Liver (tissue), 9 donors: ENCODE measurements around the gene ST7. TPM values are rescaled to one million over a fixed set of nuclear protein-coding genes. Genes with fewer than 3 reads are reported as not detected.

ENCODE experiments used
- DNase-seq: peaks from one replicate; pipeline ENCODE4 v3.0.0-alpha.2; 2017; ENCODE audit warnings: low spot score
- H3K27ac ChIP-seq, 2 donors: one replicate each; pipeline ENCODE4 v1.7.0; 2013; ENCODE audit warnings: inconsistent platforms in 2 of 2, low read length in 2 of 2, control low read depth in 1 of 2, low read depth in 1 of 2, mild to moderate bottlenecking in 1 of 2
- H3K27me3 ChIP-seq, 4 donors: one replicate each; pipeline versions ENCODE4 v1.6.1 to v1.7.0; 2013; ENCODE audit warnings: low read length in 3 of 4, inconsistent platforms in 1 of 4, mild to moderate bottlenecking in 1 of 4, moderate library complexity in 1 of 4; ENCODE audit not compliant: control insufficient read depth in 4 of 4, insufficient read depth in 4 of 4
- H3K36me3 ChIP-seq, 4 donors: one replicate each; pipeline versions ENCODE4 v1.6.1 to v1.7.0; 2013; ENCODE audit warnings: low read length in 3 of 4, mild to moderate bottlenecking in 3 of 4, low read depth in 1 of 4, moderate library complexity in 1 of 4; ENCODE audit not compliant: control insufficient read depth in 4 of 4, insufficient read depth in 3 of 4
- H3K4me1 ChIP-seq, 4 donors: one replicate each; pipeline versions ENCODE4 v1.6.1 to v1.7.0; 2013; ENCODE audit warnings: low read length in 3 of 4, mild to moderate bottlenecking in 3 of 4, moderate library complexity in 1 of 4; ENCODE audit not compliant: control insufficient read depth in 4 of 4, insufficient read depth in 4 of 4
- H3K4me3 ChIP-seq, 3 donors: one replicate each; pipeline versions ENCODE4 v1.6.1 to v1.7.0; 2013; ENCODE audit warnings: low read length in 3 of 3, control low read depth in 1 of 3, low read depth in 1 of 3, mild to moderate bottlenecking in 1 of 3
- H3K9ac ChIP-seq, 2 donors: one replicate each; pipeline ENCODE4 v1.7.0; 2013; ENCODE audit warnings: low read length in 2 of 2, mild to moderate bottlenecking in 2 of 2, moderate library complexity in 2 of 2, control low read depth in 1 of 2, low read depth in 1 of 2
- H3K9me3 ChIP-seq, 4 donors: one replicate each; pipeline versions ENCODE4 v1.6.1 to v1.7.0; 2013; ENCODE audit warnings: low read length in 3 of 4; ENCODE audit not compliant: control insufficient read depth in 4 of 4
- EGR1 ChIP-seq, 2 donors: IDR thresholded peaks; 2 replicates each; pipeline ENCODE4 v1.6.1; 2016 to 2018; ENCODE audit warnings: antibody characterized with exemption in 2 of 2, low read depth in 2 of 2
- FOXA1 ChIP-seq: IDR thresholded peaks from 2 replicates; pipeline ENCODE4 v1.6.1; 2016; ENCODE audit warnings: antibody characterized with exemption
- FOXA2 ChIP-seq: IDR thresholded peaks from 2 replicates; pipeline ENCODE4 v1.6.1; 2016; ENCODE audit warnings: antibody characterized with exemption
- GABPA ChIP-seq, 2 donors: IDR thresholded peaks in 1 of 2; conservative IDR thresholded peaks in 1 of 2; 2 replicates each; pipeline ENCODE4 v1.6.1; 2016; ENCODE audit warnings: antibody characterized with exemption in 2 of 2, mild to moderate bottlenecking in 1 of 2, moderate library complexity in 1 of 2
- HNF4A ChIP-seq, 2 donors: conservative IDR thresholded peaks; 2 replicates each; pipeline ENCODE4 v1.6.1; 2016; ENCODE audit warnings: antibody characterized with exemption in 2 of 2, mild to moderate bottlenecking in 2 of 2
- HNF4G ChIP-seq: IDR thresholded peaks from 2 replicates; pipeline ENCODE4 v1.6.1; 2016; ENCODE audit warnings: antibody characterized with exemption
- JUND ChIP-seq, 2 donors: IDR thresholded peaks; 2 replicates each; pipeline ENCODE4 v1.6.1; 2016; ENCODE audit warnings: antibody characterized with exemption in 2 of 2
- NR2F2 ChIP-seq: IDR thresholded peaks from 2 replicates; pipeline ENCODE4 v1.6.1; 2016; ENCODE audit warnings: antibody characterized with exemption
- RXRA ChIP-seq, 2 donors: IDR thresholded peaks; 2 replicates each; pipeline ENCODE4 v1.6.1; 2017 to 2018; ENCODE audit warnings: antibody characterized with exemption in 2 of 2, mild to moderate bottlenecking in 1 of 2
- SP1 ChIP-seq: IDR thresholded peaks from 2 replicates; pipeline ENCODE4 v1.6.1; 2018; ENCODE audit warnings: antibody characterized with exemption, mild to moderate bottlenecking
- TAF1 ChIP-seq: conservative IDR thresholded peaks from 2 replicates; pipeline ENCODE4 v1.6.1; 2016; ENCODE audit warnings: antibody characterized with exemption, mild to moderate bottlenecking
- YY1 ChIP-seq: IDR thresholded peaks from 2 replicates; pipeline ENCODE4 v1.6.1; 2016; ENCODE audit warnings: antibody characterized with exemption, mild to moderate bottlenecking
- WGBS: extraction: QIAGEN DNeasy Blood & Tissue Kit; methylation state at CpG from one replicate; pipeline ENCODE4 v1.1.7; 2013; 5-methylcytosine and 5-hydroxymethylcytosine counted together
- polyA plus RNA-seq, 2 donors: library from polyadenylated mRNA; stranded (reverse) in 1 of 2; unstranded in 1 of 2; fragments of 200-250 nt in 1 of 2; fragments of >200 nt in 1 of 2; fragmentation: Nextera tagmentation in 1 of 2; extraction: Ambion mirVana in 1 of 2; gene quantifications; one replicate each; pipeline versions ENCODE4 v1.2.1 to v1.2.3, GENCODE V29; 2013 to 2015
- total RNA-seq, 2 donors: library from RNA; depleted of rRNA; stranded (reverse); fragments of >200 nt; gene quantifications; one replicate each; pipeline ENCODE4 v1.2.3, GENCODE V29; 2014
- TF ChIP-seq, protein P1 (sequence below): IDR thresholded peaks from 2 replicates; pipeline ENCODE4 v1.6.1; 2016; ENCODE audit warnings: antibody characterized with exemption
- TF ChIP-seq, protein P2 (sequence below): fragments of 150-350 bp; IDR thresholded peaks from 2 replicates; pipeline ENCODE4 v1.5.1; 2017; ENCODE audit warnings: improper control_type of control experiment, low read depth, low read length; ENCODE audit not compliant: missing input control
- TF ChIP-seq, protein P3 (sequence below): IDR thresholded peaks from 2 replicates; pipeline ENCODE4 v1.6.1; 2016; ENCODE audit warnings: antibody characterized with exemption
- TF ChIP-seq, protein P4 (sequence below): IDR thresholded peaks from 2 replicates; pipeline ENCODE4 v1.6.1; 2016; ENCODE audit warnings: antibody characterized with exemption
- donor health status: healthy.
- donor health status: healthy.
- donor health status: healthy.
- donor health status: healthy.
- donor health status: healthy.

Gene ST7
- total and polyA plus RNA-seq, 4 donors = 13.5 to 30.7 (median 22.6) TPM

DNA sequence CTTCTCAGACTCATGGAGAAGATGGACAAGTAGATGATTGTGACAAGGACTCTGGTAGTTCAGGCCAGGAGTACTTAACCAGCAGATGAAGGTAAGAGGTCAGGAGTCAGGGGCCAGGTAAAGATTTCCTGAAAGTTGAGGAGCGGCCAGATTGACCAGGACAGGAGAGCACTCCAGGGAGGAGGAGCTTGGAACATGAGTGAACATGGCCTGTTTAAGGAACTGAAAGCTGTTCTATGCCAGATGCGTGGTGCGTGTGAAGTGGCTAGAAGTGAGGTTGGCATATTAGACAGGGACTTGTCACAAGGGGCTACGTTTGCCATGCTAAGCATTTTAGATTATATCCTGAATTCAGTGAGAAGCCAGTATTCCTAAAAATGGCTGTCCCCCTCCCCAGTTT is 212.4 kb downstream of the ST7 start (continued):
- TF ChIP-seq, protein P1, sequence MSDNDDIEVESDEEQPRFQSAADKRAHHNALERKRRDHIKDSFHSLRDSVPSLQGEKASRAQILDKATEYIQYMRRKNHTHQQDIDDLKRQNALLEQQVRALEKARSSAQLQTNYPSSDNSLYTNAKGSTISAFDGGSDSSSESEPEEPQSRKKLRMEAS = no peak
- TF ChIP-seq, protein P2, sequence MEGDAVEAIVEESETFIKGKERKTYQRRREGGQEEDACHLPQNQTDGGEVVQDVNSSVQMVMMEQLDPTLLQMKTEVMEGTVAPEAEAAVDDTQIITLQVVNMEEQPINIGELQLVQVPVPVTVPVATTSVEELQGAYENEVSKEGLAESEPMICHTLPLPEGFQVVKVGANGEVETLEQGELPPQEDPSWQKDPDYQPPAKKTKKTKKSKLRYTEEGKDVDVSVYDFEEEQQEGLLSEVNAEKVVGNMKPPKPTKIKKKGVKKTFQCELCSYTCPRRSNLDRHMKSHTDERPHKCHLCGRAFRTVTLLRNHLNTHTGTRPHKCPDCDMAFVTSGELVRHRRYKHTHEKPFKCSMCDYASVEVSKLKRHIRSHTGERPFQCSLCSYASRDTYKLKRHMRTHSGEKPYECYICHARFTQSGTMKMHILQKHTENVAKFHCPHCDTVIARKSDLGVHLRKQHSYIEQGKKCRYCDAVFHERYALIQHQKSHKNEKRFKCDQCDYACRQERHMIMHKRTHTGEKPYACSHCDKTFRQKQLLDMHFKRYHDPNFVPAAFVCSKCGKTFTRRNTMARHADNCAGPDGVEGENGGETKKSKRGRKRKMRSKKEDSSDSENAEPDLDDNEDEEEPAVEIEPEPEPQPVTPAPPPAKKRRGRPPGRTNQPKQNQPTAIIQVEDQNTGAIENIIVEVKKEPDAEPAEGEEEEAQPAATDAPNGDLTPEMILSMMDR = no peak
- TF ChIP-seq GABPA (IDR thresholded peaks at IDR 0.05 in 1 of 2, conservative IDR thresholded peaks at IDR 0.05 in 1 of 2) (no peak), EGR1 (IDR thresholded peaks at IDR 0.05; ENCODE audit: low read depth in 2 of 2) (no peak), NR2F2 (no peak), JUND (IDR thresholded peaks at IDR 0.05) (no peak), RXRA (IDR thresholded peaks at IDR 0.05) (no peak)

DNA sequence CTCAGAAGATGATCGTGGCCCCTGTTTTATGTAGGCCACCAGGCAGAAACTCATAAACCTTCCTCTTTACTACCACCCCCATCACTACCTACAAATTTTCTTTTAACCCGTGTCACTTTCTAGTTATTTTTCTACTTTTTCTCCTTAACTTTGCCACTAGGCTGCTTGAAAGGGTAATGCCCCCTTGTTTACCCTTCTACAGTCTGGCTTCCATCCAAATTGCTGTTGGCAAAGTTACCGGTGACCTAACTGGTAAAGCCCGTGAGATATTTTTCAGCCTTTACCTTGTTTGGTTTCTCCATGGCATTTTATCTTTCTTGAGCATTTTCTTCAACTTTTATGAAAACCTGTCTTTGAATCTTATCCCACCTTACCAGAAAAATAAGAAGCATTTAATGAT is 216.6 kb downstream of the ST7 start:
- TF ChIP-seq SP1 = no peak
- TF ChIP-seq JUND (IDR thresholded peaks at IDR 0.05) = no peak
- TF ChIP-seq FOXA2 = peak; percentile 72
- TF ChIP-seq HNF4G = no peak
- TF ChIP-seq, protein P3, sequence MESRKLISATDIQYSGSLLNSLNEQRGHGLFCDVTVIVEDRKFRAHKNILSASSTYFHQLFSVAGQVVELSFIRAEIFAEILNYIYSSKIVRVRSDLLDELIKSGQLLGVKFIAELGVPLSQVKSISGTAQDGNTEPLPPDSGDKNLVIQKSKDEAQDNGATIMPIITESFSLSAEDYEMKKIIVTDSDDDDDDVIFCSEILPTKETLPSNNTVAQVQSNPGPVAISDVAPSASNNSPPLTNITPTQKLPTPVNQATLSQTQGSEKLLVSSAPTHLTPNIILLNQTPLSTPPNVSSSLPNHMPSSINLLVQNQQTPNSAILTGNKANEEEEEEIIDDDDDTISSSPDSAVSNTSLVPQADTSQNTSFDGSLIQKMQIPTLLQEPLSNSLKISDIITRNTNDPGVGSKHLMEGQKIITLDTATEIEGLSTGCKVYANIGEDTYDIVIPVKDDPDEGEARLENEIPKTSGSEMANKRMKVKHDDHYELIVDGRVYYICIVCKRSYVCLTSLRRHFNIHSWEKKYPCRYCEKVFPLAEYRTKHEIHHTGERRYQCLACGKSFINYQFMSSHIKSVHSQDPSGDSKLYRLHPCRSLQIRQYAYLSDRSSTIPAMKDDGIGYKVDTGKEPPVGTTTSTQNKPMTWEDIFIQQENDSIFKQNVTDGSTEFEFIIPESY = no peak
- no peak for TF ChIP-seq EGR1 (IDR thresholded peaks at IDR 0.05; ENCODE audit: low read depth in 2 of 2)
- no peak for TF ChIP-seq NR2F2
- no peak for TF ChIP-seq TAF1
- TF ChIP-seq RXRA (IDR thresholded peaks at IDR 0.05) = peak; percentile 37 to 52
- peak; percentile 70 for TF ChIP-seq FOXA1
- TF ChIP-seq YY1 = no peak
- no peak for TF ChIP-seq GABPA (IDR thresholded peaks at IDR 0.05 in 1 of 2, conservative IDR thresholded peaks at IDR 0.05 in 1 of 2)
- TF ChIP-seq, protein P4, sequence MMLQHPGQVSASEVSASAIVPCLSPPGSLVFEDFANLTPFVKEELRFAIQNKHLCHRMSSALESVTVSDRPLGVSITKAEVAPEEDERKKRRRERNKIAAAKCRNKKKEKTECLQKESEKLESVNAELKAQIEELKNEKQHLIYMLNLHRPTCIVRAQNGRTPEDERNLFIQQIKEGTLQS = no peak
- no peak for TF ChIP-seq HNF4A (conservative IDR thresholded peaks at IDR 0.05)
- Histone ChIP-seq H3K27ac (no peak overlapping the region), H3K9me3 (no peaks in the 10 kb centered on the region), H3K4me1 (peaks cover 0 to 13% (median 4%) of the 10 kb centered on the region in 4 donors), H3K36me3 (peaks cover 0 to 16% (median 5%) of the 10 kb centered on the region in 4 donors), H3K27me3 (no peaks in the 10 kb centered on the region), H3K4me3 (no peak overlapping the region), H3K9ac (no peak overlapping the region)
- 43% methylated on average over 4 of the region's 4 CpGs for WGBS
- no peak for DNase-seq

DNA sequence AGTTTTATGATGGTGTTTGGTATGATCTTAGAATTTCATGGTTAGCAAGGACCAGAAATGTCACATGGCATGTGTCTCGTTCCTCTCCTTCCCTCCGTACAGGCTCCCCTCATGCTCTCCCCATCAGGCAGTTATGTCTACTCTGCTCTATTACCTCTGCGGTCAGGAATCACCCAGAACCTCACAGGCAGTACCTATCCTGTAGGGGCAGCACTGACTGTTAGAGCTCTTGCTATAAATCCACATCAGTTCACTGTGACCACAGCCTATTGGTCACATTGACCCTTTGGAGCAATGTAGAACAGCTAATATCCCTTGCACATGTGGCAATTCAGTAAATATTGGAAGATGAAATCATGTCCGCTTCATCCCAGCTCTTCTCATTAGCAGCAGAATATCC is 217.8 kb downstream of the ST7 start:
- Histone ChIP-seq H3K4me1 (peaks cover 0 to 8% (median 3%) of the 10 kb centered on the region in 4 donors), H3K9ac (no peak overlapping the region), H3K27me3 (no peaks in the 10 kb centered on the region), H3K4me3 (no peak overlapping the region), H3K36me3 (peaks cover 0 to 20% (median 5%) of the 10 kb centered on the region in 4 donors), H3K27ac (no peak overlapping the region), H3K9me3 (no peaks in the 10 kb centered on the region)
- 98% methylated on average over 4 of the region's 4 CpGs for WGBS
- TF ChIP-seq JUND (IDR thresholded peaks at IDR 0.05) = no peak
- no peak for TF ChIP-seq YY1
- TF ChIP-seq HNF4A (conservative IDR thresholded peaks at IDR 0.05) = no peak
- TF ChIP-seq, protein P4 = no peak
- DNase-seq = no peak
